SK-N-SH (cell line): Measurements from ENCODE around the gene MLST8. TPM values are rescaled to one million over a fixed set of nuclear protein-coding genes. Genes with fewer than 3 reads are reported as not detected.

Experiments
- CTCF ChIA-PET: fragments of 300-600, 350-600 bp; formaldehyde crosslinking; extraction: SDS; loops from one replicate; lab custom pipeline; 2021; lab: Yijun Ruan, JAX
- POLR2A ChIA-PET: fragments of 350-600 bp; sonication (Branson Sonifier 250); formaldehyde crosslinking; extraction: SDS; loops from one replicate; lab custom pipeline; 2020; ENCODE audit warnings: antibody characterized with exemption, inconsistent platforms; lab: Yijun Ruan, JAX
- DNase-seq: peaks from one replicate; pipeline ENCODE4 v3.0.0; 2012
- H2AFZ ChIP-seq: fragments of 200-600 bp; sonication (generic); 2 replicates; pipeline ENCODE4 v1.8.1; 2016; ENCODE audit warnings: antibody characterized with exemption, mild to moderate bottlenecking, low read depth
- H3F3A ChIP-seq: fragments of 200-600 bp; sonication (generic); replicated peaks from 2 replicates; pipeline ENCODE3; 2016; ENCODE audit warnings: antibody characterized with exemption, mild to moderate bottlenecking; ENCODE audit not compliant: insufficient read depth
- H3K27ac ChIP-seq, 2 experiments: fragments of 200-500 bp in 1 of 2; fragments of 200-600 bp in 1 of 2; sonication (Bioruptor generic) in 1 of 2; sonication (generic), shearing (Covaris generic) in 1 of 2; 2 replicates each; pipeline versions ENCODE4 v1.5.1 to v1.6.1; 2014 to 2016; ENCODE audit warnings: low read depth in 2 of 2, inconsistent platforms in 1 of 2, low read length in 1 of 2, mild to moderate bottlenecking in 1 of 2, mixed read lengths in 1 of 2
- H3K27me3 ChIP-seq: fragments of 200-600 bp; sonication (generic), shearing (Covaris generic); 2 replicates; pipeline ENCODE4 v1.6.1; 2016; ENCODE audit warnings: mixed run types; ENCODE audit not compliant: insufficient read depth
- H3K36me3 ChIP-seq, 2 experiments: fragments of 200-500 bp in 1 of 2; fragments of 200-600 bp in 1 of 2; sonication (Bioruptor generic) in 1 of 2; sonication (generic) in 1 of 2; replicated peaks in 1 of 2; 2 replicates each; pipeline versions ENCODE3 to v1.5.1; 2014 to 2016; ENCODE audit warnings: low read length in 1 of 2, mild to moderate bottlenecking in 1 of 2; ENCODE audit not compliant: insufficient read depth in 2 of 2, control insufficient read depth in 1 of 2
- H3K4me1 ChIP-seq, 2 experiments: fragments of 200-500 bp in 1 of 2; fragments of 200-600 bp in 1 of 2; sonication (Bioruptor generic) in 1 of 2; sonication (generic), shearing (Covaris generic) in 1 of 2; 2 replicates each; pipeline versions ENCODE4 v1.5.1 to v1.6.1; 2014 to 2016; ENCODE audit warnings: low read depth in 1 of 2, low read length in 1 of 2, mixed run types in 1 of 2; ENCODE audit not compliant: insufficient read depth in 2 of 2, control insufficient read depth in 1 of 2
- H3K4me2 ChIP-seq: fragments of 200-600 bp; sonication (generic), shearing (Covaris generic); 2 replicates; pipeline ENCODE4 v1.6.1; 2017; ENCODE audit warnings: mixed run types
- H3K4me3 ChIP-seq, 2 experiments: fragments of 200-500 bp in 1 of 2; fragments of 200-600 bp in 1 of 2; sonication (Bioruptor generic) in 1 of 2; sonication (generic), shearing (Covaris generic) in 1 of 2; 2 replicates each; pipeline versions ENCODE4 v1.5.1 to v1.8.1; 2014 to 2016; ENCODE audit warnings: low read depth in 2 of 2, inconsistent platforms in 1 of 2, low read length in 1 of 2, mild to moderate bottlenecking in 1 of 2, mixed read lengths in 1 of 2, moderate library complexity in 1 of 2
- H3K79me2 ChIP-seq: fragments of 200-600 bp; sonication (generic); 2 replicates; pipeline ENCODE4 v1.8.1; 2017; ENCODE audit warnings: mild to moderate bottlenecking; ENCODE audit not compliant: insufficient read depth
- H3K9ac ChIP-seq: fragments of 200-600 bp; sonication (generic); 2 replicates; pipeline ENCODE4 v1.6.1; 2017; ENCODE audit warnings: mixed run types
- H3K9me2 ChIP-seq: fragments of 200-600 bp; sonication (generic); 2 replicates; pipeline ENCODE4 v1.6.1; 2017; ENCODE audit warnings: mixed run types
- H3K9me3 ChIP-seq: fragments of 200-600 bp; sonication (generic); 2 replicates; pipeline ENCODE4 v1.6.1; 2017; ENCODE audit warnings: mixed run types, mild to moderate bottlenecking, moderate library complexity
- H4K20me1 ChIP-seq: fragments of 200-600 bp; sonication (generic); 2 replicates; pipeline ENCODE4 v1.6.1; 2017; ENCODE audit warnings: mild to moderate bottlenecking, mixed run types; ENCODE audit not compliant: insufficient read depth
- CHD2 ChIP-seq: fragments of 150-350 bp; IDR thresholded peaks from 2 replicates; pipeline ENCODE4 v1.6.1; 2018; ENCODE audit warnings: low read length; ENCODE audit not compliant: partially characterized antibody
- CTCF ChIP-seq: fragments of 200-600 bp; sonication (generic); IDR thresholded peaks from 2 replicates; pipeline ENCODE4 v1.6.1; 2017; ENCODE audit warnings: antibody characterized with exemption, mild to moderate bottlenecking, moderate library complexity
- EZH2phosphoT487 ChIP-seq: fragments of 200-600 bp; sonication (generic); IDR thresholded peaks from 2 replicates; pipeline ENCODE4 v1.6.1; 2017; ENCODE audit warnings: low read depth, mixed run types, mild to moderate bottlenecking, antibody characterized with exemption, moderate library complexity, borderline replicate concordance
- FOXJ3 ChIP-seq: sonication (generic); formaldehyde crosslinking; IDR thresholded peaks from 2 replicates; pipeline ENCODE4 v1.5.1; 2020; ENCODE audit warnings: mild to moderate bottlenecking, missing genetic modification reagents
- FOXM1 ChIP-seq: IDR thresholded peaks from 2 replicates; pipeline ENCODE4 v1.4.0; 2012; ENCODE audit warnings: low read depth, mild to moderate bottlenecking
- IRF3 ChIP-seq: fragments of 150-350 bp; IDR thresholded peaks from 2 replicates; pipeline ENCODE4 v1.6.1; 2016; ENCODE audit warnings: mild to moderate bottlenecking, low read depth, low read length
- JUND ChIP-seq: IDR thresholded peaks from 2 replicates; pipeline ENCODE4 v1.4.0; 2012
- MXI1 ChIP-seq: IDR thresholded peaks from 2 replicates; pipeline ENCODE4 v1.6.1; 2012; ENCODE audit warnings: mild to moderate bottlenecking, low read depth, low read length, improper control_type of control experiment
- RCOR1 ChIP-seq: fragments of 150-350 bp; IDR thresholded peaks from 2 replicates; pipeline ENCODE4 v1.6.1; 2017; ENCODE audit warnings: antibody characterized with exemption, low read length
- REST ChIP-seq: IDR thresholded peaks from 2 replicates; pipeline ENCODE4 v1.6.1; 2012; ENCODE audit warnings: mild to moderate bottlenecking, low read depth, low read length, moderate library complexity
- SIN3A ChIP-seq: IDR thresholded peaks from 2 replicates; pipeline ENCODE4 v1.6.1; 2012; ENCODE audit warnings: low read depth, mild to moderate bottlenecking, low read length, moderate library complexity, borderline replicate concordance
- TEAD4 ChIP-seq: IDR thresholded peaks from 2 replicates; pipeline ENCODE4 v1.4.0; 2012; ENCODE audit warnings: mild to moderate bottlenecking, borderline replicate concordance; ENCODE audit not compliant: insufficient read depth
- WGBS: methylation state at CpG from one replicate; pipeline ENCODE4 v1.1.6; 2017; ENCODE audit warnings: low lambda C conversion rate; 5-methylcytosine and 5-hydroxymethylcytosine counted together
- polyA plus RNA-seq, 3 experiments: library from polyadenylated mRNA; depleted of rRNA; stranded (reverse); fragments of >200 nt; gene quantifications; 2 replicates each; pipeline ENCODE4 v1.2.3, GENCODE V29; 2012

The MLST8 gene
- polyA plus RNA-seq, 1 of the 3 experiments (the other 2 are of a cell fraction) = 85.4 TPM

- no peak for DNase-seq
- peaks cover 0 to 62% of the 10 kb centered on the region in 2 experiments for H3K36me3 ChIP-seq
- no peak overlapping the region for H3K4me2 ChIP-seq
- no peaks in the 10 kb centered on the region for H4K20me1 ChIP-seq
- POLR2A ChIA-PET = no interaction called here
- no peaks in the 10 kb centered on the region for H3K27me3 ChIP-seq
- CTCF ChIA-PET = no interaction called here
- no peak overlapping the region for H3K9ac ChIP-seq
- H3K9me3 ChIP-seq = no peaks in the 10 kb centered on the region
- H3K27ac ChIP-seq = no peak overlapping the region
- WGBS = 98% methylated on average over 35 of the region's 51 CpGs
- no peak overlapping the region for H2AFZ ChIP-seq
- no peaks in the 10 kb centered on the region for H3K9me2 ChIP-seq
- H3F3A ChIP-seq = no peaks in the 10 kb centered on the region
- TF ChIP-seq JUND (no peak), CTCF (0 out of 2 replicates have a peak, but pooled peaks have one; percentile 15), RCOR1 (no peak), REST (no peak), SIN3A (no peak)
- H3K79me2 ChIP-seq = no peaks in the 10 kb centered on the region
- no peak overlapping the region for H3K4me3 ChIP-seq
- peaks cover 0 to 3% of the 10 kb centered on the region in 2 experiments; a peak in 1 of 4 replicates for H3K4me1 ChIP-seq
Measured at GRCh38 chr16:2233872-2234812, 28.9 kb downstream of the MLST8 start.

GRCh38 chr16:2234813-2235170 lies 29.5 kb downstream of the MLST8 start:
- ChIA-PET CTCF (no interaction called here), POLR2A (interaction anchor here (0.5 kb wide), 1 partner anchor 16 kb away, joined by 3 read pairs; no protein-coding TSS in a partner anchor)
- Histone ChIP-seq H3F3A (peaks cover 2% of the 10 kb centered on the region), H3K9ac (no peak overlapping the region), H3K9me3 (no peaks in the 10 kb centered on the region), H3K9me2 (no peaks in the 10 kb centered on the region), H3K27me3 (no peaks in the 10 kb centered on the region), H3K27ac (no peak overlapping the region), H3K4me3 (no peak overlapping the region), H3K79me2 (no peaks in the 10 kb centered on the region), H3K36me3 (peaks cover 0 to 56% of the 10 kb centered on the region in 2 experiments), H2AFZ (no peak overlapping the region), H3K4me1 (peaks cover 0 to 3% of the 10 kb centered on the region in 2 experiments; a peak in 1 of 4 replicates), H3K4me2 (no peak overlapping the region), H4K20me1 (no peaks in the 10 kb centered on the region)
- WGBS = 95% methylated on average over 11 of the region's 18 CpGs
- no peak for DNase-seq
- TF ChIP-seq REST = no peak
- no peak for TF ChIP-seq MXI1
- no peak for TF ChIP-seq EZH2phosphoT487
- no peak for TF ChIP-seq TEAD4
- TF ChIP-seq IRF3 = no peak
- TF ChIP-seq JUND = no peak
- TF ChIP-seq CHD2 = no peak
- no peak for TF ChIP-seq FOXM1
- TF ChIP-seq SIN3A = no peak
- no peak for TF ChIP-seq FOXJ3 (CRISPR knock-in tag)
